SK-N-SH (cell line): ENCODE data around the gene SF3B1. TPM values are rescaled to one million over a fixed set of nuclear protein-coding genes. Genes with fewer than 3 reads are reported as not detected.

Experiments used
- CTCF ChIA-PET: fragments of 300-600, 350-600 bp; formaldehyde crosslinking; extraction: SDS; loops from one replicate; lab custom pipeline; 2021; lab: Yijun Ruan, JAX
- POLR2A ChIA-PET: fragments of 350-600 bp; sonication (Branson Sonifier 250); formaldehyde crosslinking; extraction: SDS; loops from one replicate; lab custom pipeline; 2020; ENCODE audit warnings: antibody characterized with exemption, inconsistent platforms; lab: Yijun Ruan, JAX
- DNase-seq: peaks from one replicate; pipeline ENCODE4 v3.0.0; 2012
- H2AFZ ChIP-seq: fragments of 200-600 bp; sonication (generic); 2 replicates; pipeline ENCODE4 v1.8.1; 2016; ENCODE audit warnings: antibody characterized with exemption, mild to moderate bottlenecking, low read depth
- H3F3A ChIP-seq: fragments of 200-600 bp; sonication (generic); replicated peaks from 2 replicates; pipeline ENCODE3; 2016; ENCODE audit warnings: antibody characterized with exemption, mild to moderate bottlenecking; ENCODE audit not compliant: insufficient read depth
- H3K27ac ChIP-seq, 2 experiments: fragments of 200-500 bp in 1 of 2; fragments of 200-600 bp in 1 of 2; sonication (Bioruptor generic) in 1 of 2; sonication (generic), shearing (Covaris generic) in 1 of 2; 2 replicates each; pipeline versions ENCODE4 v1.5.1 to v1.6.1; 2014 to 2016; ENCODE audit warnings: low read depth in 2 of 2, inconsistent platforms in 1 of 2, low read length in 1 of 2, mild to moderate bottlenecking in 1 of 2, mixed read lengths in 1 of 2
- H3K27me3 ChIP-seq: fragments of 200-600 bp; sonication (generic), shearing (Covaris generic); 2 replicates; pipeline ENCODE4 v1.6.1; 2016; ENCODE audit warnings: mixed run types; ENCODE audit not compliant: insufficient read depth
- H3K36me3 ChIP-seq, 2 experiments: fragments of 200-500 bp in 1 of 2; fragments of 200-600 bp in 1 of 2; sonication (Bioruptor generic) in 1 of 2; sonication (generic) in 1 of 2; replicated peaks in 1 of 2; 2 replicates each; pipeline versions ENCODE3 to v1.5.1; 2014 to 2016; ENCODE audit warnings: low read length in 1 of 2, mild to moderate bottlenecking in 1 of 2; ENCODE audit not compliant: insufficient read depth in 2 of 2, control insufficient read depth in 1 of 2
- H3K4me1 ChIP-seq, 2 experiments: fragments of 200-500 bp in 1 of 2; fragments of 200-600 bp in 1 of 2; sonication (Bioruptor generic) in 1 of 2; sonication (generic), shearing (Covaris generic) in 1 of 2; 2 replicates each; pipeline versions ENCODE4 v1.5.1 to v1.6.1; 2014 to 2016; ENCODE audit warnings: low read depth in 1 of 2, low read length in 1 of 2, mixed run types in 1 of 2; ENCODE audit not compliant: insufficient read depth in 2 of 2, control insufficient read depth in 1 of 2
- H3K4me2 ChIP-seq: fragments of 200-600 bp; sonication (generic), shearing (Covaris generic); 2 replicates; pipeline ENCODE4 v1.6.1; 2017; ENCODE audit warnings: mixed run types
- H3K4me3 ChIP-seq, 2 experiments: fragments of 200-500 bp in 1 of 2; fragments of 200-600 bp in 1 of 2; sonication (Bioruptor generic) in 1 of 2; sonication (generic), shearing (Covaris generic) in 1 of 2; 2 replicates each; pipeline versions ENCODE4 v1.5.1 to v1.8.1; 2014 to 2016; ENCODE audit warnings: low read depth in 2 of 2, inconsistent platforms in 1 of 2, low read length in 1 of 2, mild to moderate bottlenecking in 1 of 2, mixed read lengths in 1 of 2, moderate library complexity in 1 of 2
- H3K79me2 ChIP-seq: fragments of 200-600 bp; sonication (generic); 2 replicates; pipeline ENCODE4 v1.8.1; 2017; ENCODE audit warnings: mild to moderate bottlenecking; ENCODE audit not compliant: insufficient read depth
- H3K9ac ChIP-seq: fragments of 200-600 bp; sonication (generic); 2 replicates; pipeline ENCODE4 v1.6.1; 2017; ENCODE audit warnings: mixed run types
- H3K9me2 ChIP-seq: fragments of 200-600 bp; sonication (generic); 2 replicates; pipeline ENCODE4 v1.6.1; 2017; ENCODE audit warnings: mixed run types
- H3K9me3 ChIP-seq: fragments of 200-600 bp; sonication (generic); 2 replicates; pipeline ENCODE4 v1.6.1; 2017; ENCODE audit warnings: mixed run types, mild to moderate bottlenecking, moderate library complexity
- H4K20me1 ChIP-seq: fragments of 200-600 bp; sonication (generic); 2 replicates; pipeline ENCODE4 v1.6.1; 2017; ENCODE audit warnings: mild to moderate bottlenecking, mixed run types; ENCODE audit not compliant: insufficient read depth
- CHD2 ChIP-seq: fragments of 150-350 bp; IDR thresholded peaks from 2 replicates; pipeline ENCODE4 v1.6.1; 2018; ENCODE audit warnings: low read length; ENCODE audit not compliant: partially characterized antibody
- ELF1 ChIP-seq: IDR thresholded peaks from 2 replicates; pipeline ENCODE4 v1.4.0; 2012
- EZH2phosphoT487 ChIP-seq: fragments of 200-600 bp; sonication (generic); IDR thresholded peaks from 2 replicates; pipeline ENCODE4 v1.6.1; 2017; ENCODE audit warnings: low read depth, mixed run types, mild to moderate bottlenecking, antibody characterized with exemption, moderate library complexity, borderline replicate concordance
- GATA2 ChIP-seq: sonication (generic); formaldehyde crosslinking; IDR thresholded peaks from 2 replicates; pipeline ENCODE4 v1.5.0; 2020; ENCODE audit warnings: mild to moderate bottlenecking, missing genetic modification reagents
- MAX ChIP-seq: IDR thresholded peaks from 2 replicates; pipeline ENCODE4 v1.4.0; 2012; ENCODE audit warnings: low read depth
- POLR2AphosphoS5 ChIP-seq: IDR thresholded peaks from 2 replicates; pipeline ENCODE4 v1.6.1; 2012; ENCODE audit warnings: low read depth, low read length
- REST ChIP-seq: IDR thresholded peaks from 2 replicates; pipeline ENCODE4 v1.6.1; 2012; ENCODE audit warnings: mild to moderate bottlenecking, low read depth, low read length, moderate library complexity
- RFX5 ChIP-seq: IDR thresholded peaks from 2 replicates; pipeline ENCODE4 v1.6.1; 2012; ENCODE audit warnings: mild to moderate bottlenecking, improper control_type of control experiment, low read length
- RXRA ChIP-seq: IDR thresholded peaks from 2 replicates; pipeline ENCODE4 v1.4.0; 2012; ENCODE audit warnings: low read depth, mild to moderate bottlenecking, borderline replicate concordance
- SMC3 ChIP-seq: IDR thresholded peaks from 2 replicates; pipeline ENCODE4 v1.6.1; 2012; ENCODE audit warnings: low read depth, low read length, improper control_type of control experiment
- TCF12 ChIP-seq: IDR thresholded peaks from 2 replicates; pipeline ENCODE4 v1.4.0; 2012
- TEAD4 ChIP-seq: IDR thresholded peaks from 2 replicates; pipeline ENCODE4 v1.4.0; 2012; ENCODE audit warnings: mild to moderate bottlenecking, borderline replicate concordance; ENCODE audit not compliant: insufficient read depth
- WGBS: methylation state at CpG from one replicate; pipeline ENCODE4 v1.1.6; 2017; ENCODE audit warnings: low lambda C conversion rate; 5-methylcytosine and 5-hydroxymethylcytosine counted together
- polyA plus RNA-seq, 3 experiments: library from polyadenylated mRNA; depleted of rRNA; stranded (reverse); fragments of >200 nt; gene quantifications; 2 replicates each; pipeline ENCODE4 v1.2.3, GENCODE V29; 2012
- TF ChIP-seq, protein P1 (sequence below): fragments of 200-600 bp; sonication (generic); IDR thresholded peaks from 2 replicates; pipeline ENCODE4 v1.6.1; 2017; ENCODE audit warnings: antibody characterized with exemption, mild to moderate bottlenecking, moderate library complexity
- TF ChIP-seq, protein P2 (sequence below): IDR thresholded peaks from 2 replicates; pipeline ENCODE4; 2012
- TF ChIP-seq, protein P3 (sequence below): fragments of 150-350 bp; IDR thresholded peaks from 2 replicates; pipeline ENCODE4 v1.6.1; 2017; ENCODE audit warnings: antibody characterized with exemption, low read length, low read depth, borderline replicate concordance

SF3B1 gene
- polyA plus RNA-seq, 1 of the 3 experiments (the other 2 are of a cell fraction): 162 TPM

DNA sequence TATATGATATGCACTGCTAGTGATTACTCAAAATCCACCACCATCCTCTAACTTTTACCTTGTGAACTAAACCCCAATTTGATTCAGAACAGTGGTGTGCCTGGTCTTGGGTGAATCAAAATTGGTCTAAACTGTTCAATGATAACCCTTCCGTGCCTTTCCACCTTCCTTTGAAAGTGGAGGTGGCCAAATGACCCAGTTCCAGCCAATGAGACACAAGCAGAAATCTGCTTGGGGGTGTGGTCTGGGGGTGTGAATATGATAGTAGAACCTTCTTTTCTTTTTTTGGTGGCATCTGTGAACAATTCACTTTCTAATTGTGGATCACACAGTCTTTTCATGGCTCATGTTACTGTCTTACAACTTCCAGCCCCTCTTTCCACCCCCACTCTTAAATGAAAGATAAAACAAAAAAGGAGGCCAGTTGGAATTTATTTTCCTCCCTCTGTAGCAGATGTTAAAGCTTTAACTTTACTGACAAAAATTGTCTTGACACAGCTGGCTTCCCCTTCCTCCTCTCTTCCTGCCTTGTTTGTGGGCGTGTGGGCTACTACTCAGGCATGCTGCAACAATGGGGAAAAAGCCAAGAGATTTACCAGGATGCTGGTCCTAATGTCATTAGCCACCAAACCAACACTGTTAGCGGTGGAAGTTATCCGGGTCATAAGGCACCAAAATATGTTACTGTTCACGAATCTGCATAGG, 65.4 kb downstream of the SF3B1 start:
- H3K4me3 ChIP-seq: no peak overlapping the region
- TF ChIP-seq REST (no peak), ELF1 (no peak), CHD2 (no peak), MAX (no peak)
- TF ChIP-seq, protein P1, sequence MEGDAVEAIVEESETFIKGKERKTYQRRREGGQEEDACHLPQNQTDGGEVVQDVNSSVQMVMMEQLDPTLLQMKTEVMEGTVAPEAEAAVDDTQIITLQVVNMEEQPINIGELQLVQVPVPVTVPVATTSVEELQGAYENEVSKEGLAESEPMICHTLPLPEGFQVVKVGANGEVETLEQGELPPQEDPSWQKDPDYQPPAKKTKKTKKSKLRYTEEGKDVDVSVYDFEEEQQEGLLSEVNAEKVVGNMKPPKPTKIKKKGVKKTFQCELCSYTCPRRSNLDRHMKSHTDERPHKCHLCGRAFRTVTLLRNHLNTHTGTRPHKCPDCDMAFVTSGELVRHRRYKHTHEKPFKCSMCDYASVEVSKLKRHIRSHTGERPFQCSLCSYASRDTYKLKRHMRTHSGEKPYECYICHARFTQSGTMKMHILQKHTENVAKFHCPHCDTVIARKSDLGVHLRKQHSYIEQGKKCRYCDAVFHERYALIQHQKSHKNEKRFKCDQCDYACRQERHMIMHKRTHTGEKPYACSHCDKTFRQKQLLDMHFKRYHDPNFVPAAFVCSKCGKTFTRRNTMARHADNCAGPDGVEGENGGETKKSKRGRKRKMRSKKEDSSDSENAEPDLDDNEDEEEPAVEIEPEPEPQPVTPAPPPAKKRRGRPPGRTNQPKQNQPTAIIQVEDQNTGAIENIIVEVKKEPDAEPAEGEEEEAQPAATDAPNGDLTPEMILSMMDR: no peak
- TF ChIP-seq, all 33 proteins: peak for 0
- Histone ChIP-seq H3K36me3 (no peaks in the 10 kb centered on the region), H3K27me3 (no peaks in the 10 kb centered on the region), H3K4me1 (peaks cover 0 to 2% of the 10 kb centered on the region in 2 experiments; a peak in 1 of 4 replicates), H4K20me1 (no peaks in the 10 kb centered on the region), H3K79me2 (no peaks in the 10 kb centered on the region), H3K9me3 (no peaks in the 10 kb centered on the region), H2AFZ (no peak overlapping the region), H3K4me2 (no peak overlapping the region), H3F3A (no peaks in the 10 kb centered on the region), H3K9ac (no peak overlapping the region), H3K9me2 (no peaks in the 10 kb centered on the region), H3K27ac (peak overlapping the region in 1 of 2 experiments; percentile 30; a peak in 2 of 4 replicates)
- WGBS: 62% methylated on average over 5 of the region's 5 CpGs
- POLR2A ChIA-PET: no interaction called here
- CTCF ChIA-PET: interaction anchor here (0.6 to 2.2 kb wide), 4 partner anchors 9 to 256 kb away, joined by 3 to 10 read pairs (median 4); no protein-coding TSS in a partner anchor
- DNase-seq: no peak

DNA sequence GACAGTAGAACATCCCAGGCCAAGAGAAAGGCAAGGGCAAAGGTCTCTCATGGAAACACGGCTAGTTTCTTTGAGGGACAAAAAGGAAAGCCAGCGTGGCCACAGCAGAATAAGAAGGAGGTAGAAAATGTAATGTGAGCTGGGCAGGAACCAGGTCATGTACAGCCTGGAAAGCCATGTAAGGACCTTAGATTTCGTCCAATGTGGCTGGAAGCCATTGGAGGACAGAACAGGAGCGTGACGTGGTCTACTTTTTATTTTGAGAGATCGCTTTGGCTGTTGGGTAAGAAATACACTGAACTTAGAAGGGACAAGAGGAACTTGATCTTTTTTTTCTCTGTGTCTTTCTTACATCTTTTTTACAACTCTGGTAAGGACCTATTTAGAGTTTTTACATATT, 66.4 kb downstream of the SF3B1 start:
- no peak overlapping the region for H3K4me3 ChIP-seq
- H3K79me2 ChIP-seq: no peaks in the 10 kb centered on the region
- no peak for DNase-seq
- no peaks in the 10 kb centered on the region for H4K20me1 ChIP-seq
- no peak overlapping the region for H3K9ac ChIP-seq
- ChIA-PET POLR2A (no interaction called here), CTCF (interaction anchor here (1.0 to 2.2 kb wide), 3 partner anchors 10 to 255 kb away, joined by 3 to 10 read pairs (median 3); no protein-coding TSS in a partner anchor)
- no peak overlapping the region for H2AFZ ChIP-seq
- no peaks in the 10 kb centered on the region for H3K9me2 ChIP-seq
- no peaks in the 10 kb centered on the region for H3K27me3 ChIP-seq
- 95% methylated on average over 6 of the region's 6 CpGs for WGBS
- H3K36me3 ChIP-seq: no peaks in the 10 kb centered on the region
- no peaks in the 10 kb centered on the region for H3K9me3 ChIP-seq
- H3K4me2 ChIP-seq: no peak overlapping the region
- H3K4me1 ChIP-seq: peaks cover 0 to 2% of the 10 kb centered on the region in 2 experiments; a peak in 1 of 4 replicates
- no peak overlapping the region for H3K27ac ChIP-seq
- H3F3A ChIP-seq: no peaks in the 10 kb centered on the region
- TF ChIP-seq TEAD4: no peak
- TF ChIP-seq MAX: no peak
- TF ChIP-seq RFX5: no peak
- TF ChIP-seq TCF12: no peak
- no peak for TF ChIP-seq EZH2phosphoT487
- TF ChIP-seq SMC3: no peak
- no peak for TF ChIP-seq GATA2 (CRISPR knock-in tag)
- TF ChIP-seq, protein P1: no peak
- TF ChIP-seq, protein P2, sequence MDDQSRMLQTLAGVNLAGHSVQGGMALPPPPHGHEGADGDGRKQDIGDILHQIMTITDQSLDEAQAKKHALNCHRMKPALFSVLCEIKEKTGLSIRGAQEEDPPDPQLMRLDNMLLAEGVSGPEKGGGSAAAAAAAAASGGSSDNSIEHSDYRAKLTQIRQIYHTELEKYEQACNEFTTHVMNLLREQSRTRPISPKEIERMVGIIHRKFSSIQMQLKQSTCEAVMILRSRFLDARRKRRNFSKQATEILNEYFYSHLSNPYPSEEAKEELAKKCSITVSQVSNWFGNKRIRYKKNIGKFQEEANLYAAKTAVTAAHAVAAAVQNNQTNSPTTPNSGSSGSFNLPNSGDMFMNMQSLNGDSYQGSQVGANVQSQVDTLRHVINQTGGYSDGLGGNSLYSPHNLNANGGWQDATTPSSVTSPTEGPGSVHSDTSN: no peak
- no peak for TF ChIP-seq RXRA
- no peak for TF ChIP-seq POLR2AphosphoS5
- TF ChIP-seq, protein P3, sequence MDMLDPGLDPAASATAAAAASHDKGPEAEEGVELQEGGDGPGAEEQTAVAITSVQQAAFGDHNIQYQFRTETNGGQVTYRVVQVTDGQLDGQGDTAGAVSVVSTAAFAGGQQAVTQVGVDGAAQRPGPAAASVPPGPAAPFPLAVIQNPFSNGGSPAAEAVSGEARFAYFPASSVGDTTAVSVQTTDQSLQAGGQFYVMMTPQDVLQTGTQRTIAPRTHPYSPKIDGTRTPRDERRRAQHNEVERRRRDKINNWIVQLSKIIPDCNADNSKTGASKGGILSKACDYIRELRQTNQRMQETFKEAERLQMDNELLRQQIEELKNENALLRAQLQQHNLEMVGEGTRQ: no peak
